Measurements from ENCODE around the gene CNTN4. TPM values are rescaled to one million over a fixed set of nuclear protein-coding genes. Genes with fewer than 3 reads are reported as not detected.
A peak's percentile ranks its signal among the peaks of the same experiment; 100 is the strongest.

The CNTN4 gene
- total RNA-seq, 2 experiments from 2014 or later: not detected

- H3K27ac Mint-ChIP-seq: no peak overlapping the region
- CTCF ChIA-PET: interaction anchor here (1.1 kb wide), 1 partner anchor 13 kb away, joined by 3 read pairs; no protein-coding TSS in a partner anchor
- no peaks in the 10 kb centered on the region for H3K4me1 Mint-ChIP-seq
- H3K4me3 Mint-ChIP-seq: no peak overlapping the region
- H3K27me3 Mint-ChIP-seq: peaks cover 48% of the 10 kb centered on the region
- H3K9me3 Mint-ChIP-seq (ENCODE audit: low read depth): no peaks in the 10 kb centered on the region
- H3K36me3 Mint-ChIP-seq: no peaks in the 10 kb centered on the region
- DNase-seq (no peak), ATAC-seq (no peak)
These were observed 916.8 kb downstream of the CNTN4 start for GRCh38 chr3:3015185-3016089.

- no peaks in the 10 kb centered on the region for H3K9me3 Mint-ChIP-seq (ENCODE audit: low read depth)
- peaks cover 51% of the 10 kb centered on the region for H3K27me3 Mint-ChIP-seq
- no peak for DNase-seq
- H3K4me3 Mint-ChIP-seq: no peak overlapping the region
- no peaks in the 10 kb centered on the region for H3K36me3 Mint-ChIP-seq
- H3K27ac Mint-ChIP-seq: no peak overlapping the region
- CTCF ChIA-PET: interaction anchor here (0.9 kb wide), 1 partner anchor 156 kb away, joined by 3 read pairs; no protein-coding TSS in a partner anchor
- ATAC-seq: no peak
- no peaks in the 10 kb centered on the region for H3K4me1 Mint-ChIP-seq
These were observed 917.6 kb downstream of the CNTN4 start for GRCh38 chr3:3016226-3016625.

- no peak for ATAC-seq
- CTCF ChIA-PET: no interaction called here
These were observed 921.5 kb downstream of the CNTN4 start for GRCh38 chr3:3020209-3020608.

GRCh38 chr3:3023111-3023745 is 924.6 kb downstream of the CNTN4 start:
- H3K27me3 Mint-ChIP-seq: peaks cover 25% of the 10 kb centered on the region
- DNase-seq: no peak
- H3K9me3 Mint-ChIP-seq (ENCODE audit: low read depth): no peaks in the 10 kb centered on the region
- no peak overlapping the region for H3K4me3 Mint-ChIP-seq
- peaks cover 1% of the 10 kb centered on the region for H3K36me3 Mint-ChIP-seq
- no peak overlapping the region for H3K27ac Mint-ChIP-seq
- H3K4me1 Mint-ChIP-seq: peaks cover 9% of the 10 kb centered on the region
- CTCF ChIA-PET: no interaction called here
- no peak for ATAC-seq

More at GRCh38 chr3:3020209-3020608, 921.5 kb downstream of the CNTN4 start:
- H3K36me3 Mint-ChIP-seq: no peaks in the 10 kb centered on the region
- no peaks in the 10 kb centered on the region for H3K9me3 Mint-ChIP-seq (ENCODE audit: low read depth)
- no peak overlapping the region for H3K27ac Mint-ChIP-seq
- peaks cover 34% of the 10 kb centered on the region for H3K27me3 Mint-ChIP-seq
- no peaks in the 10 kb centered on the region for H3K4me1 Mint-ChIP-seq
- DNase-seq: no peak
- no peak overlapping the region for H3K4me3 Mint-ChIP-seq

GRCh38 chr3:3027976-3028567 is 929.4 kb downstream of the CNTN4 start:
- Mint-ChIP-seq H3K9me3 (ENCODE audit: low read depth) (no peaks in the 10 kb centered on the region), H3K36me3 (peaks cover 1% of the 10 kb centered on the region), H3K4me1 (peaks cover 13% of the 10 kb centered on the region), H3K4me3 (peak overlapping the region; percentile 36), H3K27me3 (peaks cover 14% of the 10 kb centered on the region), H3K27ac (peak overlapping the region; percentile 54)
- DNase-seq (no peak), ATAC-seq (peak; percentile 87)
- CTCF ChIA-PET: no interaction called here

- Mint-ChIP-seq H3K27ac (no peak overlapping the region), H3K36me3 (peaks cover 1% of the 10 kb centered on the region), H3K4me1 (peaks cover 13% of the 10 kb centered on the region), H3K9me3 (ENCODE audit: low read depth) (no peaks in the 10 kb centered on the region), H3K27me3 (peaks cover 2% of the 10 kb centered on the region), H3K4me3 (no peak overlapping the region)
- DNase-seq: no peak
- CTCF ChIA-PET: no interaction called here
- ATAC-seq: no peak
These were observed 932.7 kb downstream of the CNTN4 start for GRCh38 chr3:3031326-3031725.

GRCh38 chr3:3037156-3037555 is 938.5 kb downstream of the CNTN4 start:
- no peaks in the 10 kb centered on the region for H3K9me3 Mint-ChIP-seq (ENCODE audit: low read depth)
- no peaks in the 10 kb centered on the region for H3K4me1 Mint-ChIP-seq
- ATAC-seq (no peak), DNase-seq (no peak)
- H3K4me3 Mint-ChIP-seq: no peak overlapping the region
- H3K36me3 Mint-ChIP-seq: no peaks in the 10 kb centered on the region
- CTCF ChIA-PET: interaction anchor here (0.5 kb wide), 1 partner anchor 11 kb away, joined by 3 read pairs; no protein-coding TSS in a partner anchor
- no peak overlapping the region for H3K27ac Mint-ChIP-seq
- peaks cover 2% of the 10 kb centered on the region for H3K27me3 Mint-ChIP-seq

- H3K27me3 Mint-ChIP-seq: no peaks in the 10 kb centered on the region
- CTCF ChIA-PET: no interaction called here
- H3K36me3 Mint-ChIP-seq: no peaks in the 10 kb centered on the region
- H3K9me3 Mint-ChIP-seq (ENCODE audit: low read depth): no peaks in the 10 kb centered on the region
- DNase-seq: no peak
- H3K4me1 Mint-ChIP-seq: no peaks in the 10 kb centered on the region
- H3K27ac Mint-ChIP-seq: no peak overlapping the region
- no peak overlapping the region for H3K4me3 Mint-ChIP-seq
- no peak for ATAC-seq
These were observed 939.7 kb downstream of the CNTN4 start for GRCh38 chr3:3038201-3038991.

- H3K4me3 Mint-ChIP-seq: no peak overlapping the region
- H3K27ac Mint-ChIP-seq: no peak overlapping the region
- H3K27me3 Mint-ChIP-seq: peaks cover 19% of the 10 kb centered on the region
- CTCF ChIA-PET: no interaction called here
- ATAC-seq: no peak
- DNase-seq: no peak
- H3K36me3 Mint-ChIP-seq: no peaks in the 10 kb centered on the region
- no peaks in the 10 kb centered on the region for H3K9me3 Mint-ChIP-seq (ENCODE audit: low read depth)
- H3K4me1 Mint-ChIP-seq: no peaks in the 10 kb centered on the region
These were observed 955.3 kb downstream of the CNTN4 start for GRCh38 chr3:3053974-3054373.

GRCh38 chr3:3059645-3060044 is 961.0 kb downstream of the CNTN4 start:
- no peak for ATAC-seq
- Mint-ChIP-seq H3K27me3 (peaks cover 18% of the 10 kb centered on the region), H3K4me1 (no peaks in the 10 kb centered on the region), H3K27ac (no peak overlapping the region), H3K4me3 (no peak overlapping the region), H3K36me3 (no peaks in the 10 kb centered on the region), H3K9me3 (ENCODE audit: low read depth) (no peaks in the 10 kb centered on the region)
- DNase-seq: no peak
- CTCF ChIA-PET: no interaction called here

- Mint-ChIP-seq H3K27me3 (no peaks in the 10 kb centered on the region), H3K27ac (no peak overlapping the region), H3K36me3 (no peaks in the 10 kb centered on the region), H3K9me3 (ENCODE audit: low read depth) (no peaks in the 10 kb centered on the region), H3K4me1 (no peaks in the 10 kb centered on the region), H3K4me3 (no peak overlapping the region)
- no peak for DNase-seq
- CTCF ChIA-PET: interaction anchor here (0.7 kb wide), 1 partner anchor 88 kb away, joined by 3 read pairs; no protein-coding TSS in a partner anchor
- no peak for ATAC-seq
These were observed 965.6 kb downstream of the CNTN4 start for GRCh38 chr3:3064297-3064696.

- ATAC-seq: no peak
- H3K4me1 Mint-ChIP-seq: no peaks in the 10 kb centered on the region
These were observed 967.2 kb downstream of the CNTN4 start for GRCh38 chr3:3065876-3066275.

GRCh38 chr3:3066378-3066777 is 967.7 kb downstream of the CNTN4 start:
- Mint-ChIP-seq H3K9me3 (ENCODE audit: low read depth) (no peaks in the 10 kb centered on the region), H3K4me1 (no peaks in the 10 kb centered on the region), H3K27ac (no peak overlapping the region), H3K4me3 (no peak overlapping the region), H3K36me3 (no peaks in the 10 kb centered on the region), H3K27me3 (no peaks in the 10 kb centered on the region)
- DNase-seq (no peak), ATAC-seq (no peak)
- CTCF ChIA-PET: interaction anchor here (1.1 kb wide), 1 partner anchor 62 kb away, joined by 3 read pairs; no protein-coding TSS in a partner anchor

More at GRCh38 chr3:3065876-3066275, 967.2 kb downstream of the CNTN4 start:
- Mint-ChIP-seq H3K27ac (no peak overlapping the region), H3K36me3 (no peaks in the 10 kb centered on the region), H3K9me3 (ENCODE audit: low read depth) (no peaks in the 10 kb centered on the region), H3K27me3 (no peaks in the 10 kb centered on the region), H3K4me3 (no peak overlapping the region)
- DNase-seq: no peak
- CTCF ChIA-PET: interaction anchor here (1.1 kb wide), 1 partner anchor 62 kb away, joined by 3 read pairs; no protein-coding TSS in a partner anchor

Measured in activated CD8-positive, alpha-beta memory T cell treated with anti-CD3 and anti-CD28 coated beads, Interleukin-2, amount 10 ng/mL, durations not matched to agents 7 days and 5 days (primary cell).